HG03103 (cell line): ENCODE measurements around the gene GCA.

ENCODE experiments used
- ATAC-seq: cut with Tn5 transposase; IDR thresholded peaks from one replicate; pipeline ENCODE4 v1.9.1; 2021; ENCODE audit warnings: low read depth; ENCODE audit not compliant: unreplicated experiment

Gene GCA

GRCh38 chr2:162401871-162402270 lies 57.9 kb downstream of the GCA start:
- ATAC-seq: no peak

- ATAC-seq: no peak
Measured at GRCh38 chr2:162403884-162404283, 60.0 kb downstream of the GCA start.
